ENCODE results near the gene RTRAF.

Gene RTRAF

GRCh38 chr14:52049721-52050588 is 60.6 kb downstream of the RTRAF start:
- no peak for DNase-seq (ENCODE audit: low spot score)

- DNase-seq (ENCODE audit: low spot score) = no peak
These were observed 61.9 kb downstream of the RTRAF start for GRCh38 chr14:52051251-52051650.

- no peak for DNase-seq (ENCODE audit: low spot score)
These were observed 62.5 kb downstream of the RTRAF start for GRCh38 chr14:52051871-52052270.

- DNase-seq (ENCODE audit: low spot score) = no peak
These were observed 63.1 kb downstream of the RTRAF start for GRCh38 chr14:52052288-52052943.

GRCh38 chr14:52053044-52053443 is 63.7 kb downstream of the RTRAF start:
- DNase-seq (ENCODE audit: low spot score) = no peak

- DNase-seq (ENCODE audit: low spot score) = no peak
These were observed 65.3 kb downstream of the RTRAF start for GRCh38 chr14:52054678-52055077.

- no peak for DNase-seq (ENCODE audit: low spot score)
These were observed 65.8 kb downstream of the RTRAF start for GRCh38 chr14:52055167-52055566.

- DNase-seq (ENCODE audit: low spot score) = no peak
These were observed 69.0 kb downstream of the RTRAF start for GRCh38 chr14:52058341-52058740.

- DNase-seq (ENCODE audit: low spot score) = no peak
These were observed 70.3 kb downstream of the RTRAF start for GRCh38 chr14:52059649-52060048.

- DNase-seq (ENCODE audit: low spot score) = no peak
These were observed 70.7 kb downstream of the RTRAF start for GRCh38 chr14:52060080-52060479.
